TTC549 (cell line): ENCODE results near the gene HOXA9.

ENCODE experiments used
- FAIRE-seq: peaks from 2 replicates; lab custom pipeline; 2012; peaks lifted over from hg19 to GRCh38; lab: Jason Lieb, UNC

Gene HOXA9

GRCh38 chr7:27176524-27176845 is 11.1 kb upstream of the HOXA9 start:
- no peak for FAIRE-seq

GRCh38 chr7:27175626-27176523 is 10.5 kb upstream of the HOXA9 start:
- FAIRE-seq, result no peak

GRCh38 chr7:27174874-27175625 is 9.7 kb upstream of the HOXA9 start:
- FAIRE-seq, result no peak

- no peak for FAIRE-seq
Measured at GRCh38 chr7:27173956-27174873, 8.9 kb upstream of the HOXA9 start, which contains the start of gene HOXA10. Gene HOXA10 (minus strand): TSS chr7:27174320. CDS start chr7:27174306, 14 bp downstream.

- FAIRE-seq, result no peak
Measured at GRCh38 chr7:27173511-27173955, 8.2 kb upstream of the HOXA9 start.

GRCh38 chr7:27172823-27173510 is 7.6 kb upstream of the HOXA9 start:
- FAIRE-seq, result no peak

- FAIRE-seq, result no peak
Measured at GRCh38 chr7:27172315-27172774, 7.0 kb upstream of the HOXA9 start.

GRCh38 chr7:27171637-27172314 is 6.4 kb upstream of the HOXA9 start:
- FAIRE-seq, result no peak

- no peak for FAIRE-seq
Measured at GRCh38 chr7:27171325-27171636, 5.9 kb upstream of the HOXA9 start.

GRCh38 chr7:27170426-27171324 is 5.3 kb upstream of the HOXA9 start:
- peak; percentile 49 for FAIRE-seq

GRCh38 chr7:27169658-27170425 is 4.5 kb upstream of the HOXA9 start:
- FAIRE-seq, result no peak

- no peak for FAIRE-seq
Measured at GRCh38 chr7:27168265-27168947, 3.1 kb upstream of the HOXA9 start.

- FAIRE-seq, result no peak
Measured at GRCh38 chr7:27167916-27168264, 2.6 kb upstream of the HOXA9 start.

GRCh38 chr7:27166531-27167505 is 1.5 kb upstream of the HOXA9 start:
- no peak for FAIRE-seq

GRCh38 chr7:27165996-27166530 is 726 bp upstream of the HOXA9 start:
- FAIRE-seq, result no peak

- FAIRE-seq, result no peak
Measured at GRCh38 chr7:27164367-27165088, 809 bp downstream of the HOXA9 start.

- FAIRE-seq, result no peak
Measured at GRCh38 chr7:27164045-27164366, 1.3 kb downstream of the HOXA9 start.
